Hematopoietic multipotent progenitor cell treated with erythropoietin and hydrocortisone succinate and interleukin-3 and kit ligand, for 6 days (in vitro differentiated cells): Measurements from ENCODE around the gene UVRAG.
"Not testable (repeated sequence)": the region's sequence is repeated elsewhere in the genome, so short reads cannot be mapped to it uniquely, and the experiment has no call there.

Experiments used
- DNase-seq: peaks from one replicate; pipeline ENCODE4 v3.0.0-alpha.2; 2015

The UVRAG gene

GRCh38 chr11:76033699-76034098 is 218.7 kb downstream of the UVRAG start:
- DNase-seq: no peak

GRCh38 chr11:76035020-76035419 is 220.0 kb downstream of the UVRAG start:
- peak; percentile 45 for DNase-seq

- DNase-seq: no peak
Measured at GRCh38 chr11:76038608-76039007, 223.6 kb downstream of the UVRAG start.

GRCh38 chr11:76041208-76041607 is 226.2 kb downstream of the UVRAG start:
- no peak for DNase-seq

GRCh38 chr11:76044750-76045320 is 229.8 kb downstream of the UVRAG start:
- no peak for DNase-seq

- DNase-seq: no peak
Measured at GRCh38 chr11:76047231-76047630, 232.2 kb downstream of the UVRAG start.

- DNase-seq: no peak
Measured at GRCh38 chr11:76047766-76048165, 232.8 kb downstream of the UVRAG start.

GRCh38 chr11:76048763-76049162 is 233.8 kb downstream of the UVRAG start:
- peak; percentile 33 for DNase-seq

GRCh38 chr11:76049511-76049910 is 234.5 kb downstream of the UVRAG start:
- DNase-seq: no peak

- no peak for DNase-seq
Measured at GRCh38 chr11:76051937-76052336, 236.9 kb downstream of the UVRAG start.

GRCh38 chr11:76054330-76054729 is 239.3 kb downstream of the UVRAG start:
- DNase-seq: no peak

- no peak for DNase-seq
Measured at GRCh38 chr11:76056876-76057275, 241.9 kb downstream of the UVRAG start.

- not testable (repeated sequence) for DNase-seq
Measured at GRCh38 chr11:76060475-76061036, 245.5 kb downstream of the UVRAG start.

GRCh38 chr11:76062733-76063132 is 247.7 kb downstream of the UVRAG start:
- DNase-seq: no peak

GRCh38 chr11:76064192-76064591 is 249.2 kb downstream of the UVRAG start:
- DNase-seq: no peak

GRCh38 chr11:76067099-76067498 is 252.1 kb downstream of the UVRAG start:
- no peak for DNase-seq

GRCh38 chr11:76069001-76069400 is 254.0 kb downstream of the UVRAG start:
- no peak for DNase-seq

GRCh38 chr11:76071090-76071489 is 256.1 kb downstream of the UVRAG start:
- no peak for DNase-seq

GRCh38 chr11:76073724-76074123 is 258.7 kb downstream of the UVRAG start:
- DNase-seq: no peak

GRCh38 chr11:76074148-76075095 is 259.4 kb downstream of the UVRAG start:
- peak; percentile 80 for DNase-seq

GRCh38 chr11:76075716-76076115 is 260.7 kb downstream of the UVRAG start:
- no peak for DNase-seq

- not testable (repeated sequence) for DNase-seq
Measured at GRCh38 chr11:76076253-76076652, 261.2 kb downstream of the UVRAG start.

- DNase-seq: no peak
Measured at GRCh38 chr11:76076749-76077148, 261.7 kb downstream of the UVRAG start.

- peak; percentile 59 for DNase-seq
Measured at GRCh38 chr11:76077575-76078150, 262.7 kb downstream of the UVRAG start.
